Common myeloid progenitor, CD34-positive (primary cell): Measurements from ENCODE around the gene GPATCH11.

Experiments used
- CTCF ChIA-PET: fragments of 350-600 bp; sonication (Branson Sonifier 250); formaldehyde crosslinking; loops from one replicate; lab custom pipeline; 2021; ENCODE audit warnings: antibody characterized with exemption; lab: Charles Lee
- POLR2A ChIA-PET: fragments of 350-600 bp; sonication (Branson Sonifier 250); formaldehyde crosslinking; loops from one replicate; lab custom pipeline; 2021; ENCODE audit warnings: antibody characterized with exemption; lab: Charles Lee
- DNase-seq, 3 donors: peaks; one replicate each; pipeline versions ENCODE4 v3.0.0 to v3.0.0-alpha.2; 2013
- H3K27ac ChIP-seq, 2 experiments: 1 replicate in 1 of 2; 2 replicates in 1 of 2; pipeline ENCODE4 v1.7.0; 2013; ENCODE audit warnings: inconsistent platforms in 2 of 2, low read length in 2 of 2, mild to moderate bottlenecking in 2 of 2, low read depth in 1 of 2, moderate library complexity in 1 of 2; ENCODE audit not compliant: severe bottlenecking in 2 of 2, insufficient read depth in 1 of 2, poor library complexity in 1 of 2
- H3K27me3 ChIP-seq, 5 experiments: replicated peaks in 2 of 5; 1 replicate in 3 of 5; 2 replicates in 2 of 5; pipeline versions ENCODE4 v1.6.1 to v1.7.0; 2013; ENCODE audit warnings: low read length in 4 of 5, mild to moderate bottlenecking in 2 of 5, moderate library complexity in 2 of 5, inconsistent platforms in 1 of 5; ENCODE audit not compliant: insufficient read depth in 5 of 5, control insufficient read depth in 4 of 5
- H3K36me3 ChIP-seq, 4 experiments: 1 replicate in 2 of 4; 2 replicates in 2 of 4; pipeline versions ENCODE4 v1.6.1 to v1.7.0; 2013; ENCODE audit warnings: low read length in 3 of 4, control low read depth in 1 of 4, mild to moderate bottlenecking in 1 of 4; ENCODE audit not compliant: control insufficient read depth in 4 of 4, insufficient read depth in 4 of 4
- H3K4me1 ChIP-seq, 4 experiments: 1 replicate in 3 of 4; 2 replicates in 1 of 4; pipeline versions ENCODE4 v1.6.1 to v1.7.1; 2013; ENCODE audit warnings: low read length in 3 of 4, mild to moderate bottlenecking in 3 of 4, control low read depth in 1 of 4, inconsistent platforms in 1 of 4, moderate library complexity in 1 of 4; ENCODE audit not compliant: control insufficient read depth in 4 of 4, insufficient read depth in 4 of 4; ENCODE audit errors: control extremely low read depth in 1 of 4
- H3K4me3 ChIP-seq, 7 experiments: 1 replicate in 4 of 7; 2 replicates in 3 of 7; pipeline versions ENCODE4 v1.5.1 to v1.7.0; 2013; ENCODE audit warnings: mild to moderate bottlenecking in 7 of 7, low read length in 6 of 7, moderate library complexity in 6 of 7, inconsistent platforms in 2 of 7, low read depth in 2 of 7, control low read depth in 1 of 7; ENCODE audit not compliant: insufficient read depth in 4 of 7, control insufficient read depth in 1 of 7; ENCODE audit errors: extremely low read depth in 1 of 7
- H3K9me3 ChIP-seq, 5 experiments: 1 replicate in 4 of 5; 2 replicates in 1 of 5; pipeline versions ENCODE4 v1.6.1 to v1.7.1; 2013; ENCODE audit warnings: low read length in 4 of 5, mild to moderate bottlenecking in 2 of 5, inconsistent platforms in 1 of 5, low read depth in 1 of 5, moderate library complexity in 1 of 5; ENCODE audit not compliant: control insufficient read depth in 4 of 5, insufficient read depth in 2 of 5; ENCODE audit errors: control extremely low read depth in 1 of 5
- WGBS: methylation state at CpG from one replicate; pipeline ENCODE4 v1.1.5; 2013; ENCODE audit not compliant: insufficient coverage; 5-methylcytosine and 5-hydroxymethylcytosine counted together

Gene GPATCH11

DNA sequence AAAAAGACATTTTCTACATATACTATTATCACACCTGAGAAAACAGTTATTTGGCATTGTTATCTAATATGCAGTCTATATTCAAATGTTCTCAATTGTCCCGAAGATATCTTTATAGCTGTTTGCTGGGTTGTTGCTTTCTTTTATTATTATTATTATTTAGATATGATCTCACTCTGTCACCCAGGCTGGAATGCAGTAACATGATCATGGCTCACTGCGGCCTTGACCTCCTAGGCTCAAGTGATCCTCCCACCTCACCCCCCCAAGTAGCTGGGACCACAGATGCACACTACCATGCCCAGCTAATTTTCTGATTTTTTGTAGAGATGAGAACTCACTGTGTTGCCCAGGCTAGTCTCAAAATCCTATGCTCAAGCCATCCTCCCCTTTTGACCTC, 19.9 kb downstream of the GPATCH11 start:
- Histone ChIP-seq H3K27ac (no peak overlapping the region), H3K4me1 (no peaks in the 10 kb centered on the region), H3K36me3 (peaks cover 25 to 69% (median 42%) of the 10 kb centered on the region in 4 experiments), H3K9me3 (no peaks in the 10 kb centered on the region), H3K4me3 (no peak overlapping the region), H3K27me3 (no peaks in the 10 kb centered on the region)
- DNase-seq = no peak
- POLR2A ChIA-PET = no interaction called here
- WGBS = no CpG with 5 or more reads among the region's 2 CpGs
- CTCF ChIA-PET = interaction anchor here (1.0 kb wide), 1 partner anchor 26 kb away, joined by 7 read pairs; no protein-coding TSS in a partner anchor

GRCh38 chr2:37105150-37105549, 20.8 kb downstream of the GPATCH11 start:
- H3K4me1 ChIP-seq = no peaks in the 10 kb centered on the region
- no peak overlapping the region for H3K4me3 ChIP-seq
- ChIA-PET POLR2A (no interaction called here), CTCF (no interaction called here)
- no peak for DNase-seq
- H3K27ac ChIP-seq = no peak overlapping the region
- no peaks in the 10 kb centered on the region for H3K27me3 ChIP-seq
- H3K36me3 ChIP-seq = peaks cover 23 to 68% (median 40%) of the 10 kb centered on the region in 4 experiments
- WGBS = 89% methylated on average over 5 of the region's 5 CpGs
- H3K9me3 ChIP-seq = no peaks in the 10 kb centered on the region

GRCh38 chr2:37109523-37109922, 25.2 kb downstream of the GPATCH11 start:
- DNase-seq = no peak
- 100% methylated on average over 2 of the region's 4 CpGs for WGBS
- CTCF ChIA-PET = interaction anchor here (0.6 kb wide), 1 partner anchor 142 kb away, joined by 3 read pairs; no protein-coding TSS in a partner anchor
- Histone ChIP-seq H3K27ac (no peak overlapping the region), H3K4me1 (no peaks in the 10 kb centered on the region), H3K27me3 (no peaks in the 10 kb centered on the region), H3K9me3 (no peaks in the 10 kb centered on the region), H3K36me3 (peaks cover 21 to 57% (median 40%) of the 10 kb centered on the region in 4 experiments), H3K4me3 (no peak overlapping the region)
- POLR2A ChIA-PET = no interaction called here

- POLR2A ChIA-PET = no interaction called here
- H3K4me1 ChIP-seq = no peaks in the 10 kb centered on the region
- H3K27ac ChIP-seq = no peak overlapping the region
- no peaks in the 10 kb centered on the region for H3K27me3 ChIP-seq
- no peak for DNase-seq
- no peaks in the 10 kb centered on the region for H3K9me3 ChIP-seq
- H3K4me3 ChIP-seq = no peak overlapping the region
- CTCF ChIA-PET = no interaction called here
- no CpG with 5 or more reads among the region's 4 CpGs for WGBS
- peaks cover 21 to 58% (median 39%) of the 10 kb centered on the region in 4 experiments for H3K36me3 ChIP-seq
Observed at GRCh38 chr2:37110306-37111212, 26.2 kb downstream of the GPATCH11 start.

DNA sequence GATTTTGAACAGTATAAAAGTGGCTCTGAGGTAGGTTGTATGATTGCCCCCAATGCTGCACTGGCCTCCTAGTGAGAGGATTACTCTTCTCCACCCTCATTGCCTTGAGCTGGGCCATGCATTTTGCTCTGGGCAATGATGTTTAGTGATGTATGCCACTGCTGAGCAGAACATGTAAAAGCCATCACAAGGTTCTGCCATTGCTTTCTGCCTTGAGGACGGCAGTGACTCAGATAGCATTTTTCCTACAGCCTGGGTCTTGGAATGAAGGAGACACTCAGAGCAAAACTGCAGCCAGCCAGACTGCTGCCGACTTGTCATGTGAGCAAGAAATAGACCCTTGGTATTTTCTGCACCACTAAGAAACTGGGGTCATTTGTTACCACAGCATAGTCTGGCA, 27.6 kb downstream of the GPATCH11 start:
- CTCF ChIA-PET = no interaction called here
- WGBS = 77% methylated on average over 2 of the region's 2 CpGs
- POLR2A ChIA-PET = no interaction called here

GRCh38 chr2:37117566-37117965, 33.2 kb downstream of the GPATCH11 start:
- CTCF ChIA-PET = no interaction called here

More for the DNA sequence above, 27.6 kb downstream of the GPATCH11 start:
- Histone ChIP-seq H3K36me3 (peaks cover 18 to 58% (median 36%) of the 10 kb centered on the region in 4 experiments), H3K4me3 (no peak overlapping the region), H3K4me1 (no peaks in the 10 kb centered on the region), H3K27me3 (no peaks in the 10 kb centered on the region), H3K9me3 (no peaks in the 10 kb centered on the region), H3K27ac (no peak overlapping the region)
- DNase-seq = no peak

GRCh38 chr2:37119157-37119556, 34.8 kb downstream of the GPATCH11 start:
- peak overlapping the region in 1 of 2 experiments; percentile 28 for H3K27ac ChIP-seq
- peaks cover 7 to 55% (median 31%) of the 10 kb centered on the region in 4 experiments for H3K36me3 ChIP-seq
- peak in 2 of 3 donors; percentile 14 to 31 for DNase-seq
- no peak overlapping the region for H3K4me3 ChIP-seq
- H3K27me3 ChIP-seq = no peaks in the 10 kb centered on the region
- H3K9me3 ChIP-seq = no peaks in the 10 kb centered on the region
- POLR2A ChIA-PET = no interaction called here
- no peaks in the 10 kb centered on the region for H3K4me1 ChIP-seq
- CTCF ChIA-PET = no interaction called here
- 89% methylated on average over 5 of the region's 5 CpGs for WGBS

More at GRCh38 chr2:37117566-37117965, 33.2 kb downstream of the GPATCH11 start:
- Histone ChIP-seq H3K36me3 (peaks cover 4 to 54% (median 36%) of the 10 kb centered on the region in 4 experiments), H3K27ac (no peak overlapping the region), H3K9me3 (no peaks in the 10 kb centered on the region), H3K4me1 (no peaks in the 10 kb centered on the region), H3K27me3 (no peaks in the 10 kb centered on the region), H3K4me3 (no peak overlapping the region)
- WGBS = no CpG with 5 or more reads among the region's 1 CpG
- no peak for DNase-seq
- POLR2A ChIA-PET = no interaction called here
